D721Med (cell line): ENCODE results near the gene LORICRIN.
"Not testable (repeated sequence)": the region's sequence is repeated elsewhere in the genome, so short reads cannot be mapped to it uniquely, and the experiment has no call there.

ENCODE experiments used
- DNase-seq: peaks from one replicate; pipeline ENCODE4 v3.0.0; 2011; ENCODE audit warnings: low spot score; ENCODE audit not compliant: insufficient read length
- FAIRE-seq: peaks from 2 replicates; lab custom pipeline; 2011; peaks lifted over from hg19 to GRCh38; lab: Jason Lieb, UNC
- CTCF ChIP-seq: IDR thresholded peaks from 2 replicates; pipeline ENCODE4 v1.5.1; 2012; ENCODE audit warnings: mild to moderate bottlenecking, control low read depth; ENCODE audit not compliant: insufficient read depth; ENCODE audit errors: missing control alignments

Gene LORICRIN

GRCh38 chr1:153220606-153221303, 38.7 kb upstream of the LORICRIN start:
- FAIRE-seq (no peak), DNase-seq (no peak)
- no peak for TF ChIP-seq CTCF

- peak; percentile 70 for TF ChIP-seq CTCF
- not testable (repeated sequence) for DNase-seq, FAIRE-seq
Observed at GRCh38 chr1:153223040-153223891, 36.2 kb upstream of the LORICRIN start.

GRCh38 chr1:153227810-153228209, 31.7 kb upstream of the LORICRIN start:
- TF ChIP-seq CTCF: no peak
- FAIRE-seq (no peak), DNase-seq (no peak)

GRCh38 chr1:153228491-153228890, 31.0 kb upstream of the LORICRIN start:
- DNase-seq: no peak
- TF ChIP-seq CTCF: no peak
- no peak for FAIRE-seq

- TF ChIP-seq CTCF: peak; percentile 39
- not testable (repeated sequence) for DNase-seq, FAIRE-seq
Observed at GRCh38 chr1:153229076-153229829, 30.2 kb upstream of the LORICRIN start.

- TF ChIP-seq CTCF: no peak
- DNase-seq (no peak), FAIRE-seq (no peak)
Observed at GRCh38 chr1:153231363-153231762, 28.1 kb upstream of the LORICRIN start.
